HG03469 (cell line): Measurements from ENCODE around the gene LTB.
A peak's percentile ranks its signal among the peaks of the same experiment; 100 is the strongest.
"Not testable (repeated sequence)": the region's sequence is repeated elsewhere in the genome, so short reads cannot be mapped to it uniquely, and the experiment has no call there.

Source experiments
- ATAC-seq: cut with Tn5 transposase; IDR thresholded peaks from one replicate; pipeline ENCODE4 v1.9.1; 2021; ENCODE audit warnings: mild to moderate bottlenecking, moderate library complexity, moderate number of reproducible peaks; ENCODE audit not compliant: unreplicated experiment

The LTB gene

GRCh38 chr6:31556307-31556706 is 25.9 kb downstream of the LTB start:
- ATAC-seq: no peak

GRCh38 chr6:31551371-31551770 is 30.9 kb downstream of the LTB start:
- not testable (repeated sequence) for ATAC-seq

- ATAC-seq: no peak
Observed at GRCh38 chr6:31548544-31548873, 33.7 kb downstream of the LTB start.

- ATAC-seq: no peak
Observed at GRCh38 chr6:31547727-31548543, 34.3 kb downstream of the LTB start.

GRCh38 chr6:31546958-31547726 is 35.1 kb downstream of the LTB start, which contains the start of gene NFKBIL1:
NFKBIL1 (plus strand) TSS chr6:31547608; CDS start chr6:31547695, 87 bp downstream.
- ATAC-seq: peak; percentile 38

- peak; percentile 30 for ATAC-seq
Observed at GRCh38 chr6:31546339-31546957, 35.8 kb downstream of the LTB start, which contains the start of gene ATP6V1G2. ATP6V1G2 (minus strand) TSS chr6:31546608; CDS start chr6:31546559, 49 bp downstream.

GRCh38 chr6:31545291-31545690 is 36.9 kb downstream of the LTB start:
- ATAC-seq: no peak

- ATAC-seq: no peak
Observed at GRCh38 chr6:31544676-31545075, 37.5 kb downstream of the LTB start.

- ATAC-seq: no peak
Observed at GRCh38 chr6:31543639-31544038, 38.6 kb downstream of the LTB start.

- peak; percentile 44 for ATAC-seq
Observed at GRCh38 chr6:31541658-31542521, 40.3 kb downstream of the LTB start, which contains the start of gene DDX39B. DDX39B (minus strand) TSS chr6:31542003; CDS start chr6:31540532, 1,471 bp downstream.

GRCh38 chr6:31541059-31541657 is 41.1 kb downstream of the LTB start:
- ATAC-seq: no peak

GRCh38 chr6:31540640-31541039 is 41.6 kb downstream of the LTB start:
- no peak for ATAC-seq

- ATAC-seq: no peak
Observed at GRCh38 chr6:31538805-31539400, 43.3 kb downstream of the LTB start.

- no peak for ATAC-seq
Observed at GRCh38 chr6:31535538-31536324, 46.5 kb downstream of the LTB start.

GRCh38 chr6:31534521-31535040 is 47.6 kb downstream of the LTB start:
- ATAC-seq: no peak

- ATAC-seq: no peak
Observed at GRCh38 chr6:31534011-31534410, 48.2 kb downstream of the LTB start.

GRCh38 chr6:31533455-31533841 is 48.8 kb downstream of the LTB start:
- no peak for ATAC-seq

- ATAC-seq: no peak
Observed at GRCh38 chr6:31532644-31533454, 49.4 kb downstream of the LTB start.
